ENCODE data around the gene SLFN14.
A peak's percentile ranks its signal among the peaks of the same experiment; 100 is the strongest.
"Not testable (repeated sequence)": the region's sequence is repeated elsewhere in the genome, so short reads cannot be mapped to it uniquely, and the experiment has no call there.

The SLFN14 gene

GRCh38 chr17:35521654-35522256, 38.9 kb downstream of the SLFN14 start:
- peaks cover 16 to 46% (median 35%) of the 10 kb centered on the region in 10 experiments for H3K4me1 ChIP-seq
- peak overlapping the region in 8 of 11 experiments; percentile 53 to 79 (median 66); a peak in 17 of 22 replicates for H3K27ac ChIP-seq
- peak overlapping the region; percentile 41 to 91 (median 81) for H3K4me2 ChIP-seq
- peak overlapping the region in 4 of 11 experiments; percentile 13 to 63 (median 50); a peak in 5 of 22 replicates for H3K9ac ChIP-seq
- peaks cover 0 to 18% (median 3%) of the 10 kb centered on the region in 11 experiments; a peak in 8 of 22 replicates for H3K9me3 ChIP-seq (replicated peaks in 1 of 11)
- H3K4me3 ChIP-seq, result peak overlapping the region in 4 of 10 experiments; percentile 23 to 57 (median 34); a peak in 8 of 20 replicates
- peak in 4 of 11 experiments; percentile 18 to 30 (median 21); a peak in 3 of 22 replicates for TF ChIP-seq Cebpa-rat (IDR thresholded peaks at IDR 0.05)
- not testable (repeated sequence) for H3K36me3 ChIP-seq, H3K27me3 ChIP-seq, H4K20me1 ChIP-seq

- Histone ChIP-seq H3K4me1 (peaks cover 16 to 46% (median 35%) of the 10 kb centered on the region in 10 experiments), H3K27me3 (no peaks in the 10 kb centered on the region), H3K4me2 (peak overlapping the region; percentile 41 to 91 (median 81)), H3K4me3 (peak overlapping the region in 4 of 10 experiments; percentile 23 to 57 (median 34); a peak in 7 of 20 replicates), H3K9ac (peak overlapping the region in 4 of 11 experiments; percentile 13 to 63 (median 50); a peak in 5 of 22 replicates), H4K20me1 (no peaks in the 10 kb centered on the region), H3K27ac (peak overlapping the region in 8 of 11 experiments; percentile 53 to 79 (median 66); a peak in 17 of 22 replicates), H3K36me3 (no peaks in the 10 kb centered on the region), H3K9me3 (replicated peaks in 1 of 11) (peaks cover 0 to 18% (median 3%) of the 10 kb centered on the region in 11 experiments; a peak in 8 of 22 replicates)
- TF ChIP-seq Cebpa-rat (IDR thresholded peaks at IDR 0.05), result no peak
Observed at GRCh38 chr17:35521150-35521549, 39.5 kb downstream of the SLFN14 start.

DNA sequence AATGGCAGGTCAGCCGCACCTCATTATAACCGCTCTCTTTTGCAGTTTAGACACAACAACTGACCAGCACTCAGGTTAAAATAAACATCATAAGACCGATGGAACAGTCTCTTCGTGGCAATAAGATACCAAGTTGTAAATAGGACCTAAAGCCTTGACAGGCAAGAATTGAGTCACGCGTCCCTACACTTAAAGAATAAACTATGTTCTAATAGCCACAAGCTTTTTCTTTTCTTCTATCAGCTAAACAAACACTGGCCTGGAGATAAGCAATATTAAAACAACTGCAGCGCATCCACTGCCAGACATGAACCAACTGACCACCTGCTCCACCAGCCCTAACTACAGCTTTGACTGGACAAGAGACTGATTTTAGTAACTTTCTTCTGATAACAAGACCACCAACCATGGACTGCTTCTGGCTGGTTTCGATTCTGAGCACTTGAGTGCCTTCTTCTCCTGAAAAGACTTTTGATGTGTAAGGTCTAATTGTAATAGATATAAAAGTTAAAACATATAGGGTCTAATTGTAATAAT, 40.6 kb downstream of the SLFN14 start:
- Histone ChIP-seq H3K36me3 (no peaks in the 10 kb centered on the region), H3K4me1 (peaks cover 16 to 46% (median 35%) of the 10 kb centered on the region in 10 experiments), H3K9ac (no peak overlapping the region), H4K20me1 (no peaks in the 10 kb centered on the region), H3K9me3 (replicated peaks in 1 of 11) (peaks cover 0 to 12% (median 3%) of the 10 kb centered on the region in 11 experiments; a peak in 8 of 22 replicates), H3K4me2 (peak overlapping the region in 2 of 11 experiments; percentile 86; a peak in 2 of 22 replicates), H3K4me3 (no peak overlapping the region), H3K27me3 (no peaks in the 10 kb centered on the region), H3K27ac (peak overlapping the region in 1 of 11 experiments; percentile 76; a peak in 1 of 22 replicates)
- no peak for TF ChIP-seq Cebpa-rat (IDR thresholded peaks at IDR 0.05)

DNA sequence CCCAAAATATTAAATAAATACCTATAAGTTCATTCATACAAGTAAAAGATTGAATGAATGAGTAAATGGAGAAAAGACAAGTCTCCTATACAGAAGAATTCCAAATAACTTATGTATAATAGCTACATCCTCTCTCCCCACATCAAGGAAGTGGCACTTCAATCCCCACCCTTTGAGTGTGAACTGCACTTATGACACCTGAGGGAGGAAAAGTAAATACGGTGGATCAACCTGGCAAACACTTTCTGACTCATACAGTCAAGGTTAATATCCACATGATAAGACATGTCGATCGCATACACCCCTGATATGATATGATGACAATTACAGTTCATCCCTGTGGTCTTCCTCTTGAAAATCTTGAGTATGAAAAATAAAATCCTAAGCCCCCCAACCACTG, 41.2 kb downstream of the SLFN14 start:
- H3K27ac ChIP-seq, result no peak overlapping the region
- no peaks in the 10 kb centered on the region for H3K36me3 ChIP-seq

DNA sequence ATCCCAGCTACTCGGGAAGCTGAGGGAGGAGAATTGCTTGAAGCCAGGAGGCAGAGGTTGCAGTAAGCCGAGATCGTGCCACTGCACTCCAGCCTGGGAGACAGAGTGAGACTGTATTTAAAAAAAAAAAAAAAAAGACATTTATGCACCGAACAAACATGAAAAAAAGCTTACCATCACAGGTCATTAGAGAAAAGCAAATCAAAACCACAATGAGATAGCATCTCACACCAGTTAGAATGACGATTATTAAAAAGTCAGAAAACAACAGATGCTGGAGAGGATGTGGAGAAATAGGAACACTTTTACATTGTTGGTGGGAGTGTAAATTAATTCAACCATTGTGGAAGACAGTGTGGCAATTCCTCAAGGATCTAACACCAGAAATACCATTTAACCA, 42.2 kb downstream of the SLFN14 start:
- H3K4me2 ChIP-seq, H4K20me1 ChIP-seq, H3K27ac ChIP-seq, H3K36me3 ChIP-seq, H3K4me3 ChIP-seq, H3K9ac ChIP-seq, H3K27me3 ChIP-seq: not testable (repeated sequence)
- H3K4me1 ChIP-seq, result peaks cover 16 to 37% (median 31%) of the 10 kb centered on the region in 10 experiments
- peaks cover 0 to 12% (median 3%) of the 10 kb centered on the region in 11 experiments; a peak in 7 of 22 replicates for H3K9me3 ChIP-seq (replicated peaks in 1 of 11)

More for the DNA sequence above, 41.2 kb downstream of the SLFN14 start:
- Histone ChIP-seq H3K9ac (no peak overlapping the region), H3K27me3 (no peaks in the 10 kb centered on the region), H3K4me2 (no peak overlapping the region), H3K9me3 (replicated peaks in 1 of 11) (peaks cover 0 to 12% (median 3%) of the 10 kb centered on the region in 11 experiments; a peak in 8 of 22 replicates), H3K4me1 (peaks cover 16 to 46% (median 35%) of the 10 kb centered on the region in 10 experiments), H3K4me3 (no peak overlapping the region), H4K20me1 (no peaks in the 10 kb centered on the region)
- no peak for TF ChIP-seq Cebpa-rat (IDR thresholded peaks at IDR 0.05)

DNA sequence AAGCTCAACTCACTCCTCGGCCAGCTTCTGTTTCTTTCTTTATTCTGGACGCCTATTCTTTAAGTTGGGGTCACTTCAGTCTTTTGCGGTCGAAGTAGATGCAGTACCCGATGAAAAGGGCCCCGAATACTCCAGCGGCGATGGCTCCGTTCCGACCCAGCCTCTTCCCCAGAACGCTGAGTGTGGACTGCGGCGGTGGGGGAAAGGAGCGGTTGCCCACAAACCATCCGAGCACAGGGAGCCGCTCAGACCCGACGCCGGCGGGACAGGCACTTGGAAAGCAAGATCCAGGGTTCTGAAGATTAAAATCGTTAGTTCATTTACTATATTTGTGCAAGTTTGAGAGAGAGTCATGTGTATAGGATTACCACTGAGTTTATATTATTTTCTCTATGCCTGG, 45.6 kb downstream of the SLFN14 start:
- H3K9ac ChIP-seq, result no peak overlapping the region
- TF ChIP-seq Cebpa-rat (IDR thresholded peaks at IDR 0.05), result no peak
- peaks cover 0 to 3% (median 0%) of the 10 kb centered on the region in 10 experiments; a peak in 3 of 20 replicates for H3K4me1 ChIP-seq
- peaks cover 0 to 12% (median 5%) of the 10 kb centered on the region in 11 experiments; a peak in 10 of 22 replicates for H3K9me3 ChIP-seq (replicated peaks in 1 of 11)
- no peaks in the 10 kb centered on the region for H4K20me1 ChIP-seq
- H3K36me3 ChIP-seq, result no peaks in the 10 kb centered on the region
- no peaks in the 10 kb centered on the region for H3K27me3 ChIP-seq
- no peak overlapping the region for H3K27ac ChIP-seq
- no peak overlapping the region for H3K4me2 ChIP-seq
- H3K4me3 ChIP-seq, result no peak overlapping the region

- H3K9ac ChIP-seq, result no peak overlapping the region
- H3K27ac ChIP-seq, result no peak overlapping the region
- H3K9me3 ChIP-seq (replicated peaks in 1 of 11), result peaks cover 0 to 16% (median 9%) of the 10 kb centered on the region in 11 experiments; a peak in 13 of 22 replicates
- no peaks in the 10 kb centered on the region for H3K4me1 ChIP-seq
- H4K20me1 ChIP-seq, result no peaks in the 10 kb centered on the region
- TF ChIP-seq Cebpa-rat (IDR thresholded peaks at IDR 0.05), result no peak
- no peak overlapping the region for H3K4me3 ChIP-seq
- H3K36me3 ChIP-seq, result no peaks in the 10 kb centered on the region
- no peak overlapping the region for H3K4me2 ChIP-seq
- H3K27me3 ChIP-seq, result no peaks in the 10 kb centered on the region
Observed at GRCh38 chr17:35514564-35514963, 46.1 kb downstream of the SLFN14 start.

Measured in BLaER1 treated with 17β-estradiol and CSF1 and Interleukin-3, amounts not matched to agents 10 nM and 100 nM (cell line).